Muscle layer of colon (tissue), 2 donors: ENCODE measurements around the gene IRAK3.

Source experiments
- H3K27ac ChIP-seq: one replicate; pipeline ENCODE4 v1.7.0; 2013; ENCODE audit warnings: low read depth, mild to moderate bottlenecking, low read length, moderate library complexity
- H3K27me3 ChIP-seq, 2 donors: one replicate each; pipeline ENCODE4 v1.7.0; 2013; ENCODE audit warnings: low read length in 2 of 2, mild to moderate bottlenecking in 2 of 2; ENCODE audit not compliant: insufficient read depth in 2 of 2, control insufficient read depth in 1 of 2
- H3K36me3 ChIP-seq: one replicate; pipeline ENCODE4 v1.7.0; 2013; ENCODE audit warnings: mild to moderate bottlenecking, low read length; ENCODE audit not compliant: insufficient read depth
- H3K4me1 ChIP-seq: one replicate; pipeline ENCODE4 v1.7.0; 2013; ENCODE audit warnings: mild to moderate bottlenecking, low read length; ENCODE audit not compliant: insufficient read depth
- H3K4me3 ChIP-seq, 2 donors: one replicate each; pipeline ENCODE4 v1.7.0; 2013; ENCODE audit warnings: low read length in 2 of 2, low read depth in 1 of 2, mild to moderate bottlenecking in 1 of 2, moderate library complexity in 1 of 2
- H3K9ac ChIP-seq: one replicate; pipeline ENCODE4 v1.7.0; 2013; ENCODE audit warnings: low read length
- H3K9me3 ChIP-seq: one replicate; pipeline ENCODE4 v1.7.0; 2013; ENCODE audit warnings: mild to moderate bottlenecking, low read length
- donor health status: abdominal sarcoma.
- donor health status: Adenocarcinoma of cecum.

IRAK3 gene

GRCh38 chr12:66242311-66242710 lies 53.3 kb downstream of the IRAK3 start:
- no peak overlapping the region for H3K4me3 ChIP-seq
- H3K9ac ChIP-seq, result no peak overlapping the region
- H3K9me3 ChIP-seq, result no peaks in the 10 kb centered on the region
- no peaks in the 10 kb centered on the region for H3K36me3 ChIP-seq
- no peaks in the 10 kb centered on the region for H3K4me1 ChIP-seq
- no peaks in the 10 kb centered on the region for H3K27me3 ChIP-seq
- no peak overlapping the region for H3K27ac ChIP-seq

- Histone ChIP-seq H3K4me3 (no peak overlapping the region), H3K9ac (no peak overlapping the region), H3K27me3 (no peaks in the 10 kb centered on the region), H3K36me3 (no peaks in the 10 kb centered on the region), H3K9me3 (no peaks in the 10 kb centered on the region), H3K27ac (no peak overlapping the region), H3K4me1 (no peaks in the 10 kb centered on the region)
These were observed 54.9 kb downstream of the IRAK3 start for GRCh38 chr12:66243911-66244310.

GRCh38 chr12:66244446-66244845 lies 55.4 kb downstream of the IRAK3 start:
- Histone ChIP-seq H3K9me3 (no peaks in the 10 kb centered on the region), H3K27me3 (no peaks in the 10 kb centered on the region), H3K36me3 (no peaks in the 10 kb centered on the region), H3K27ac (no peak overlapping the region), H3K4me3 (no peak overlapping the region), H3K4me1 (no peaks in the 10 kb centered on the region), H3K9ac (no peak overlapping the region)

GRCh38 chr12:66247741-66248140 lies 58.7 kb downstream of the IRAK3 start:
- H3K4me1 ChIP-seq, result no peaks in the 10 kb centered on the region
- H3K9ac ChIP-seq, result no peak overlapping the region
- H3K36me3 ChIP-seq, result no peaks in the 10 kb centered on the region
- H3K27ac ChIP-seq, result no peak overlapping the region
- H3K27me3 ChIP-seq, result no peaks in the 10 kb centered on the region
- no peak overlapping the region for H3K4me3 ChIP-seq
- H3K9me3 ChIP-seq, result no peaks in the 10 kb centered on the region

- H3K27me3 ChIP-seq, result no peaks in the 10 kb centered on the region
- H3K27ac ChIP-seq, result no peak overlapping the region
- no peak overlapping the region for H3K4me3 ChIP-seq
- no peaks in the 10 kb centered on the region for H3K4me1 ChIP-seq
- H3K9me3 ChIP-seq, result no peaks in the 10 kb centered on the region
- H3K36me3 ChIP-seq, result no peaks in the 10 kb centered on the region
- H3K9ac ChIP-seq, result no peak overlapping the region
These were observed 62.0 kb downstream of the IRAK3 start for GRCh38 chr12:66251049-66251448.

- H3K36me3 ChIP-seq, result no peaks in the 10 kb centered on the region
These were observed 63.8 kb downstream of the IRAK3 start for GRCh38 chr12:66252771-66253170.

GRCh38 chr12:66255737-66256136 lies 66.7 kb downstream of the IRAK3 start:
- H3K27me3 ChIP-seq, result no peaks in the 10 kb centered on the region
- H3K4me1 ChIP-seq, result no peaks in the 10 kb centered on the region
- H3K9ac ChIP-seq, result no peak overlapping the region
- H3K4me3 ChIP-seq, result no peak overlapping the region
- H3K36me3 ChIP-seq, result no peaks in the 10 kb centered on the region
- H3K27ac ChIP-seq, result no peak overlapping the region
- H3K9me3 ChIP-seq, result no peaks in the 10 kb centered on the region

More at GRCh38 chr12:66252771-66253170, 63.8 kb downstream of the IRAK3 start:
- Histone ChIP-seq H3K27me3 (no peaks in the 10 kb centered on the region), H3K9me3 (no peaks in the 10 kb centered on the region), H3K4me1 (no peaks in the 10 kb centered on the region), H3K4me3 (no peak overlapping the region), H3K9ac (no peak overlapping the region), H3K27ac (no peak overlapping the region)

GRCh38 chr12:66258011-66258410 lies 69.0 kb downstream of the IRAK3 start:
- no peak overlapping the region for H3K27ac ChIP-seq
- H3K4me3 ChIP-seq, result no peak overlapping the region
- no peak overlapping the region for H3K9ac ChIP-seq

GRCh38 chr12:66262737-66263136 lies 73.7 kb downstream of the IRAK3 start:
- Histone ChIP-seq H3K4me3 (no peak overlapping the region), H3K9ac (no peak overlapping the region), H3K4me1 (no peaks in the 10 kb centered on the region), H3K27me3 (no peaks in the 10 kb centered on the region), H3K27ac (no peak overlapping the region), H3K9me3 (no peaks in the 10 kb centered on the region), H3K36me3 (no peaks in the 10 kb centered on the region)

More at GRCh38 chr12:66258011-66258410, 69.0 kb downstream of the IRAK3 start:
- H3K27me3 ChIP-seq, result no peaks in the 10 kb centered on the region
- H3K36me3 ChIP-seq, result no peaks in the 10 kb centered on the region
- no peaks in the 10 kb centered on the region for H3K4me1 ChIP-seq
- no peaks in the 10 kb centered on the region for H3K9me3 ChIP-seq

- Histone ChIP-seq H3K27ac (no peak overlapping the region), H3K9ac (no peak overlapping the region), H3K4me3 (no peak overlapping the region), H3K36me3 (no peaks in the 10 kb centered on the region), H3K4me1 (no peaks in the 10 kb centered on the region), H3K9me3 (no peaks in the 10 kb centered on the region), H3K27me3 (no peaks in the 10 kb centered on the region)
These were observed 79.5 kb downstream of the IRAK3 start for GRCh38 chr12:66268562-66268961.

GRCh38 chr12:66269142-66269541 lies 80.1 kb downstream of the IRAK3 start:
- H3K9ac ChIP-seq, result no peak overlapping the region
- H3K27me3 ChIP-seq, result no peaks in the 10 kb centered on the region
- H3K4me1 ChIP-seq, result no peaks in the 10 kb centered on the region
- no peak overlapping the region for H3K27ac ChIP-seq
- H3K9me3 ChIP-seq, result no peaks in the 10 kb centered on the region
- no peaks in the 10 kb centered on the region for H3K36me3 ChIP-seq
- no peak overlapping the region for H3K4me3 ChIP-seq

- H3K9ac ChIP-seq, result no peak overlapping the region
- no peak overlapping the region for H3K27ac ChIP-seq
- no peaks in the 10 kb centered on the region for H3K9me3 ChIP-seq
- no peak overlapping the region for H3K4me3 ChIP-seq
- H3K36me3 ChIP-seq, result no peaks in the 10 kb centered on the region
- H3K4me1 ChIP-seq, result no peaks in the 10 kb centered on the region
- no peaks in the 10 kb centered on the region for H3K27me3 ChIP-seq
These were observed 80.9 kb downstream of the IRAK3 start for GRCh38 chr12:66269757-66270383.
